Body of pancreas (tissue), 4 donors: ENCODE data around the gene EPG5. TPM values are rescaled to one million over a fixed set of nuclear protein-coding genes. Genes with fewer than 3 reads are reported as not detected.
"Not testable (repeated sequence)": the region's sequence is repeated elsewhere in the genome, so short reads cannot be mapped to it uniquely, and the experiment has no call there.

Source experiments
- ATAC-seq: fragments of 150-250 bp; one replicate; pipeline ENCODE4 v1.9.1; 2016
- DNase-seq, 4 donors: peaks; one replicate each; pipeline ENCODE4 v3.0.0-alpha.2; 2019
- H3K27ac ChIP-seq, 4 donors: fragments of 200-600 bp; sonication (generic); 1 replicate in 3 of 4; 2 replicates in 1 of 4; pipeline versions ENCODE4 v1.5.1 to v1.6.1; 2016 to 2019; ENCODE audit warnings: mild to moderate bottlenecking in 1 of 4, mixed read lengths in 1 of 4, moderate library complexity in 1 of 4
- H3K27me3 ChIP-seq, 2 donors: fragments of 200-600 bp; sonication (generic); one replicate each; pipeline ENCODE4 v1.6.0; 2016; ENCODE audit warnings: mild to moderate bottlenecking in 1 of 2
- H3K36me3 ChIP-seq, 2 donors: fragments of 200-600 bp; sonication (generic); replicated peaks in 1 of 2; 2 replicates each; pipeline ENCODE4 v1.5.1; 2016; ENCODE audit warnings: low read depth in 2 of 2; ENCODE audit not compliant: insufficient read depth in 1 of 2
- H3K4me1 ChIP-seq: fragments of 200-600 bp; sonication (generic); one replicate; pipeline ENCODE4 v1.6.0; 2016
- H3K4me3 ChIP-seq, 2 donors: fragments of 200-600 bp; sonication (generic); 1 replicate in 1 of 2; 2 replicates in 1 of 2; pipeline ENCODE4 v1.5.1; 2016 to 2019
- H3K9me3 ChIP-seq, 3 donors: fragments of 200-600 bp; sonication (generic); 1 replicate in 2 of 3; 2 replicates in 1 of 3; pipeline ENCODE4 v1.5.1; 2016
- CTCF ChIP-seq, 7 experiments: fragments of 450-650 bp in 4 of 7; fragments of 200-600 bp in 3 of 7; sonication (generic) in 3 of 7; IDR thresholded peaks; one replicate each; pipeline ENCODE4 v1.5.1; 2016 to 2019; ENCODE audit warnings: antibody characterized with exemption in 7 of 7
- POLR2A ChIP-seq, 3 donors: fragments of 450-650 bp; IDR thresholded peaks; one replicate each; pipeline ENCODE4 v1.6.1; 2016; ENCODE audit warnings: antibody characterized with exemption in 3 of 3, mild to moderate bottlenecking in 2 of 3
- WGBS, 2 donors: methylation state at CpG; one replicate each; pipeline ENCODE4 v1.1.5; 2017; 5-methylcytosine and 5-hydroxymethylcytosine counted together
- intact Hi-C: fragments of 100-400 bp; cut with DNase I; formaldehyde crosslinking; loops from one replicate; pipeline ENCODE4 v1.15.1; 2023
- total RNA-seq, 2 donors: library from RNA; depleted of rRNA; stranded (reverse); fragments of >200 nt; gene quantifications; one replicate each; pipeline ENCODE4 v1.1.0, GENCODE V29; 2016

EPG5 gene
- total RNA-seq, 2 donors from 2014 or later: 13.2 to 14.5 TPM

- 51 to 71% methylated on average over 4 to 12 of the region's 12 CpGs for WGBS, 2 donors
- TF ChIP-seq CTCF (IDR thresholded peaks at IDR 0.05) (no peak), POLR2A (IDR thresholded peaks at IDR 0.05) (no peak)
These were observed 141.7 kb downstream of the EPG5 start, which contains the start of gene SIGLEC15 for GRCh38 chr18:45825258-45826044. Gene SIGLEC15 (plus strand): TSS chr18:45825675. CDS start chr18:45825729, 54 bp downstream.

GRCh38 chr18:45821711-45822110 is 145.4 kb downstream of the EPG5 start:
- TF ChIP-seq CTCF (IDR thresholded peaks at IDR 0.05) (no peak), POLR2A (IDR thresholded peaks at IDR 0.05) (no peak)
- 75 to 80% methylated on average over 1 of the region's 1 CpG for WGBS, 2 donors
- DNase-seq (no peak), ATAC-seq (no peak)
- Histone ChIP-seq H3K27ac (no peak overlapping the region), H3K4me3 (no peak overlapping the region), H3K4me1 (no peaks in the 10 kb centered on the region), H3K36me3 (no peaks in the 10 kb centered on the region), H3K27me3 (no peaks in the 10 kb centered on the region), H3K9me3 (no peaks in the 10 kb centered on the region)
- intact Hi-C loops: no loop called here

More at GRCh38 chr18:45825258-45826044, 141.7 kb downstream of the EPG5 start, which contains the start of gene SIGLEC15:
- peaks cover 14% of the 10 kb centered on the region for H3K4me1 ChIP-seq
- H3K4me3 ChIP-seq: no peak within 1 kb of the TSS
- ATAC-seq: no peak
- no peak within 1 kb of the TSS for H3K27ac ChIP-seq
- H3K27me3 ChIP-seq: no peaks in the 10 kb centered on the region
- no peak for DNase-seq
- intact Hi-C loops: no loop called here
- H3K9me3 ChIP-seq: no peaks in the 10 kb centered on the region
- H3K36me3 ChIP-seq: no peaks in the 10 kb centered on the region

GRCh38 chr18:45821026-45821425 is 146.1 kb downstream of the EPG5 start:
- no peak overlapping the region for H3K27ac ChIP-seq
- H3K4me3 ChIP-seq: no peak overlapping the region
- 81 to 86% methylated on average over 2 of the region's 2 CpGs for WGBS, 2 donors
- no peaks in the 10 kb centered on the region for H3K9me3 ChIP-seq
- no peaks in the 10 kb centered on the region for H3K27me3 ChIP-seq
- DNase-seq (no peak), ATAC-seq (no peak)
- TF ChIP-seq CTCF (IDR thresholded peaks at IDR 0.05) (no peak), POLR2A (IDR thresholded peaks at IDR 0.05) (no peak)
- H3K36me3 ChIP-seq: no peaks in the 10 kb centered on the region
- intact Hi-C loops: no loop called here
- H3K4me1 ChIP-seq: no peaks in the 10 kb centered on the region

- 62 to 65% methylated on average over 3 of the region's 3 CpGs for WGBS, 2 donors
- H3K36me3 ChIP-seq: no peaks in the 10 kb centered on the region
- H3K27ac ChIP-seq: no peak overlapping the region
- no peaks in the 10 kb centered on the region for H3K4me1 ChIP-seq
- no peaks in the 10 kb centered on the region for H3K9me3 ChIP-seq
- ATAC-seq (no peak), DNase-seq (no peak)
- H3K27me3 ChIP-seq: no peaks in the 10 kb centered on the region
- TF ChIP-seq POLR2A (IDR thresholded peaks at IDR 0.05): no peak
- no peak for TF ChIP-seq CTCF (IDR thresholded peaks at IDR 0.05)
- no peak overlapping the region for H3K4me3 ChIP-seq
- intact Hi-C loops: no loop called here
These were observed 146.9 kb downstream of the EPG5 start for GRCh38 chr18:45820106-45820745.

- H3K27me3 ChIP-seq, H3K4me3 ChIP-seq, H3K27ac ChIP-seq, DNase-seq, intact Hi-C loops, H3K4me1 ChIP-seq, H3K36me3 ChIP-seq, H3K9me3 ChIP-seq, ATAC-seq: not testable (repeated sequence)
- WGBS, 2 donors: 69 to 89% methylated on average over 8 of the region's 8 CpGs
These were observed 148.4 kb downstream of the EPG5 start for GRCh38 chr18:45818765-45819164.
